Fibroblast of peridontal ligament (primary cell): ENCODE data around the gene ZNF700.
"Not testable (repeated sequence)": the region's sequence is repeated elsewhere in the genome, so short reads cannot be mapped to it uniquely, and the experiment has no call there.

Experiments
- DNase-seq: peaks from one replicate; pipeline ENCODE4 v3.0.0-alpha.2; 2010; ENCODE audit errors: extremely low read depth

ZNF700 gene

DNA sequence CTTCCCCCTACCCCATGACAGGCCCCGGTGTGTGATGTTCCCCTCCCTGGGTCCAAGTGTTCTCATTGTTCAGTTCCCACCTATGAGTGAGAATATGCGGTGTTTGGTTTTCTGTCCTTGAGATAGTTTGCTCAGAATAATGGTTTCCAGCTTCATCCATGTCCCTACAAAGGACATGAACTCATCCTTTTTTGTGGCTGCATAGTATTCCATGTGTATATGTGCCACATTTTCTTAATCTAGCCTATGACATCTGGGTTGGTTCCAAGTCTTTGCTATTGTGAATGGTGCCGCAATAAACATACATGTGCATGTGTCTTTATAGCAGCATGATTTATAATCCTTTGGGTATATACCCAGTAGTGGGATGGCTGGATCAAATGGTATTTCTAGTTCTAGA, 13.5 kb downstream of the ZNF700 start:
- not testable (repeated sequence) for DNase-seq

DNA sequence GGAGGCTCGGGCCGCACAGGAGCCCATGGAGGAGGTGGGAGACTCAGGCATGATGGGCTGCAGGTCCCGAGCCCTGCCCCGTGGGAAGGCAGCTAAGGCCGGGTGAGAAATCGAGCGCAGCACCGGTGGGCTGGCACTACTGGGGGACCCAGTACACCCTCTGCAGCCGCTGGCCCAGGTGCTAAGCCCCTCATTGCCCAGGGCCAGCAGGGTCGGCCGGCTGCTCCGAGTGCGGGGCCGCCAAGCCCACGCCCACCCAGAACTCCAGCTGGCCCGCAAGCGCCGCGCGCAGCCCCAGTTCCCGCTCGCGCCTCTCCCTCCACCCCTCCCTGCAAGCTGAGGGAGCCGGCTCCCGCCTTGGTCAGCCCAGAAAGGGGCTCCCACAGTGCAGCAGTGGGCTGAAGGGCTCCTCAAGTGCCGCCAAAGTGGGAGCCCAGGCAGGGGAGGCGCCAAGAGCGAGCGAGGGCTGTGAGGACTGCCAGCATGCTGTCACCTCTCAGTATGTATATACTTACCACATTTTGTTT, 16.5 kb downstream of the ZNF700 start:
- DNase-seq, result not testable (repeated sequence)

DNA sequence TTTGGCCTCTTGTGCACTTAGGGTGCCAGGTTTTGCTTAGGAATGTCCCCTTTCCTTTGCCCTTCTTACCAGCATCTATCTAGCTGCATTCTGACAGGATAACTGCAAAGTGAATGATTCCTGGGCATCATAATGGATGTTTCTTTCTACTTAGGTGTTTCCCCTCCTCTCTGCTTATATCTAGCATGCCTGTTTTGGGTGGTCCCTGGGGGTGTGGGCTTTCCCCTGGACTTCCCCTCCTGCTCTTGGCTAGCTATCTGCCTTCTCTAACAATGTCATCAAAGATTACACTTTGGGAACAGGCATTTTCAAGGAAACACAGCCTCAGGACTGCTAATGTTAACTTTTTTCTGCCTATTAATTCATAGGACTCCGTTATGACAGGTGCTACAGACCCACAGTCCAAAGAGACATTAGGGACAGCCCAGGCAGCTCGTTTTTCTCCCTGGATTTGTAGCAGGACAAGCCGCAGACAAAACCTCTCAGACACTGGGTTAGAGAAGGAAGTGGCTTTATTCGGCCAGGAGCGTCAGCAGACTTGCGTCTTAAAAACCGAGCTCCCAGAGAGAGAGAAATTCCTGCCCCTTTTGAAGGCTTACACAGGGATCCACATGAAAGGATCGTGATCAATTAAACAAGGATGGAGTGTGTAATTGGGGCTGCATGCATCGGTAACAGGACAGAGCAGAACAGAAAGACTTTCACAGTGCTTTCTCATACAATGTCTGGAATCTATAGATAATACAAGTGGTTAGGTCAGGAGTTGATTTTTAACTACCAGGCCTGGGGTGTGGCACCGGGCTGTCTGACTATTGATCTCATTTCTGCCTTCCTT, 17.3 kb downstream of the ZNF700 start:
- DNase-seq, result no peak

DNA sequence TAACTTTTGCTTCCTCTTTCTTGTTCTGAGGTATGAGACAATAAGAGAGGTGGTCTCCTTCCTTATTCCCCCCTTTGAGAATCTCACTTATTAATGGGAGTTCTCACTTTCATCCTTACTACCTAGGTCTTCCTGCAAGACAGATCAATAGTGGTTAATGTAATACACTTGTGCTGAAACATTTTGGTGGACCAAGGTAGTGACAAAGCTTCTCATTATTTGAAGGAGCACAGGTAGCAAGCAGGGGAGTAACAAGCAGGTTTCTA, 17.9 kb downstream of the ZNF700 start:
- DNase-seq, result no peak

DNA sequence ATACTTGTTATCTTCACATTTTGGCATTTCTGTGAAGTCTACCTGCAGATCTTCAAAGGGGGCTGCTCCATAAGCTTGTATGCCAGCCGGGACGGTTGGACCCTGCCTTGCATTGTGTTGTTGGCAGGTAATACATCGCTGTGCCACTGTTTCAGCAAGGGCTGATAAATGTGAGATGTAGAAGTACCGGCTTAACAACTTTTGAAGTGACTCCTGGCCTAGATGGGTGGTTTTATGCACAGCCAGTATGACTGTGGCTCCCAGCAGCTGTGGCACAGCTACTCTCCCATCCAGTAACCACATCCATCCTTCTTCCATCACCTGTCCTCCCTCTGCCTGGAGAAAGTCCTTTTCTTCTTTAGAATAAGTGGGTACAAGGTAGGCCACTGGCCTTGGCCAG, 19.7 kb downstream of the ZNF700 start:
- DNase-seq, result no peak

DNA sequence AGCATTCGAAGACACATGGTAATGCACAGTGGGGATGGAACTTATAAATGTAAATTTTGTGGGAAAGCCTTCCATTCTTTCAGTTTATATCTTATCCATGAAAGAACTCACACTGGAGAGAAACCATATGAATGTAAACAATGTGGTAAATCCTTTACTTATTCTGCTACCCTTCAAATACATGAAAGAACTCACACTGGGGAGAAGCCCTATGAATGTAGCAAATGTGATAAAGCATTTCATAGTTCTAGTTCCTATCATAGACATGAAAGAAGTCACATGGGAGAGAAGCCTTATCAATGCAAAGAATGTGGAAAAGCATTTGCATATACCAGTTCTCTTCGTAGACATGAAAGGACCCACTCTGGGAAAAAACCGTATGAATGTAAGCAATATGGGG, 23.7 kb downstream of the ZNF700 start:
- DNase-seq, result no peak

DNA sequence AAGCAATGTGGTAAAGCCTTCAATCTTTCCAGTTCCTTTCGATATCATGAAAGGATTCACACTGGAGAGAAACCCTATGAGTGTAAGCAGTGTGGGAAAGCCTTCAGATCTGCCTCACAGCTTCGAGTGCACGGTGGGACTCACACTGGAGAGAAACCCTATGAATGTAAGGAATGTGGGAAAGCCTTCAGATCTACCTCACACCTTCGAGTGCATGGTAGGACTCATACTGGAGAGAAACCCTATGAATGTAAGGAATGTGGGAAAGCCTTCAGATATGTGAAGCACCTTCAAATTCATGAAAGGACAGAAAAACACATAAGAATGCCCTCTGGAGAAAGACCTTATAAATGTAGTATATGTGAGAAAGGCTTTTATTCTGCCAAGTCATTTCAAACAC, 24.3 kb downstream of the ZNF700 start:
- no peak for DNase-seq

DNA sequence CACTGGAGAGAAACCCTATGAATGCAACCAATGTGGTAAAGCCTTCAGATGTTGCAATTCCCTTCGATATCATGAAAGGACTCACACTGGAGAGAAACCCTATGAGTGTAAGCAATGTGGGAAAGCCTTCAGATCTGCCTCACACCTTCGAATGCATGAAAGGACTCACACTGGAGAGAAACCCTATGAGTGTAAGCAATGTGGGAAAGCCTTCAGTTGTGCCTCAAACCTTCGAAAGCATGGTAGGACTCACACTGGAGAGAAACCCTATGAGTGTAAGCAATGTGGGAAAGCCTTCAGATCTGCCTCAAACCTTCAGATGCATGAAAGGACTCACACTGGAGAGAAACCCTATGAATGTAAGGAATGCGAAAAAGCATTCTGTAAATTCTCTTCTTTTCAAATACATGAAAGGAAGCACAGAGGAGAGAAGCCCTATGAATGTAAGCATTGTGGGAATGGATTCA, 24.7 kb downstream of the ZNF700 start:
- DNase-seq, result not testable (repeated sequence)

DNA sequence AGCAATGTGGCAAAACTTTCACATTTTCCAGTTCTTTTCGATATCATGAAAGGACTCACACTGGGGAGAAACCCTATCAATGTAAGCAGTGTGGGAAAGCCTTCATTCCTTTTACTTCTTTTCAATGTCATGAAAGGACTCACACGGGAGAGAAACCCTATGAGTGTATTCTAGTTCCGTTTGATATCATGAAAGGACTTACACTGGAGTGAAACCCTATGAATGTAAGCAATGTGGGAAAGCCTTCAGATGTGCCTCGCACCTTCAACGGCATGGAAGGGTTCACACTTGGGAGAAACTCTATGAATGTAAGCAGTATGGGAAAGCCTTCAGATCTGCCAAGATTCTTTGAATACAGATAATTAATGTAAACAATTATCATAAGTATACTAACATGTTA, 25.4 kb downstream of the ZNF700 start:
- no peak for DNase-seq

DNA sequence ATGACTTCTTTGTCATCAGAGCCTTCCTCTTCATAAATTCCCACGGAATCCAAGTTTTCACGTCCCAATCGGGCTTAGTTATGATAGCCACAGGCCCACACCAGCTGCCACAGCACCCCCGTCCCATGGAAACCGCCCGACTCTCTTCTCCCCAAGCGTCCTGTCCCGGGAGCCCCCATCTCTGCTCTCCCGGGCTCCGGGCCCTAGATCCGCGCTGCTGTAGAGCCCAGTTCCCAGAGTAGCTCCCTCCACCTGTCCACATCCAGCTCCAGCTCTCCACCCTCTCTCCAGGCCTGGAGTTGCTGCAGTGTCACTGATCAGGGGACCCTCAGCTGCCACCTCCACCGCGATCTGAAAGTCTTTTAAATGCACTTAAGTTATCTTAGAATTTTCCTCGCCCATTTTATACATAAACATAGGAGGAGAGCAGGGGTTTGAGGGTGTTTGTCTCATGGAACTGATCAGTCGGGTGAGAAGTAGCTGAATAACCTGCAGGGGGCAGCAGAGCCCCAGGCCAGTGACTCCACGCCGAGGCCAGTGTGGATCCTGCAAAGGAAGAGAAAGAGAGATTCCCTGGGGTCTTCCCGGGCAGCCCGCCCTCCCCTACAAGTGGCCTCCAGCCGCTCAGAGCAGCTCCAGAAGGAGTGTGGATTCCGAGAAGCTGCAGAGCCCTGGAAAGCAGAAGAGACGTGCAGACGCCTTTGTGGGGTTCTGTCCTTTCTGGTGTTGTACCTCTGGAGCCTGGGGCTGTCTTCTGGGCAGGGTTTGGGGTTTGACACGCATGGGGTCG, 38.9 kb downstream of the ZNF700 start:
- DNase-seq, result peak; percentile 85

DNA sequence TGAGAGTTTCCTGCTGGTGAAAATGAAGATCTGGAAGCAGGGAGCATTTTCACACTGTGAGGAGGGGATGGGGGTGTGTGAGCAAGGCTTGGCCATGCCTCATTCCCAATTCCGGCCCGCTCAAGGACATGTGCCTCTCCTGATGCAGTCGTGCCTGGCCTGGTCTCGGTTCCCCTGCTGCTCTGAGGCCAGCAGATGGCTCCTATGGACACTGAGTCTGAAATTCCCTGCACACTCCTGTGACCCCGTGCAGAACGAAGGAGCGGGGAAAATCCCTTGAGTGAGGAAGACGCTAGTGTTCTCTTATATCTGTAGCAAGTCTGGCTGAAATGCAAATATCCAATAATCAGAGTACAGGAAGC, 39.6 kb downstream of the ZNF700 start:
- no peak for DNase-seq

DNA sequence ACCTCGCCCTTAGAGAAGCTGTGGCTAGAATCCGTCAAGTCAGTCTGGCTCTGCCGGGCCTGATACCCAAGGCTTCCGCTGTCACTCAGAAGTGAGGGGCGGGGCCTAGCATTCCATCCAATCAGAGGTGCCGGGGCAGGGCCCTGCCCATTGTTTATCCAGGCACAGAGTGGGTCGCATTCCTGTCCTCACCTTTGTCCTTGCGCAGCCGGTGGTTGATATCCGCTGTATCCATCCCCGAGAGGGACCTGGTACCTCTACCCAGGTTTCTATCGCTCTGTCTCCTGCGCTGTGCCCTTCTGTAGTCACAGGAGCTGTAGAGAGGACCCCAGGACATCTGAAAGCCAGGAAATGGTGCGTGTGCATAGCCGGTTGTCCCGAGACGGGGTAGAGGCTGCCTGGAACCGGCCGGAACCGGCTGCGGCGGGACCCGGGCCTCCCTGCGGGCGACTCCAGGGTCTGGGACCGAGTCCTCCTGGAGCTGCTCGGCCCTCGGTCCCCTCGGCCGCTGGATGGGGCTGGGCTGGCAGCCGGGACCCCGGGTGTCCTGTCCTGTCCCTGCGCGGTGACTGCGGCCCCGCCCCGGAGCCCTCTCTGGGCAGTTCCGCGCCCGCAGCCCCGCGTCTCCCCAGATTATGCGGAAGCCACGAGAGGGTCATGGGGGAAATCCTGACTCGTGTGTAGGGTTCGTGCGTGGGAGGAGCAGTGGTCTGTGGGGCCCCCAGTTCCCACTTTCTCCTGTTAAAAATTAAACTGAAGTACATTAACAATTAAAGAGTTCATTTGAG, 40.1 kb downstream of the ZNF700 start, which contains the start of gene ZNF763:
Gene ZNF763 (plus strand): TSS at position 183 of the 788 bp plus-strand sequence. CDS start 169 bp downstream, at position 352.
- peak; percentile 73 for DNase-seq

DNA sequence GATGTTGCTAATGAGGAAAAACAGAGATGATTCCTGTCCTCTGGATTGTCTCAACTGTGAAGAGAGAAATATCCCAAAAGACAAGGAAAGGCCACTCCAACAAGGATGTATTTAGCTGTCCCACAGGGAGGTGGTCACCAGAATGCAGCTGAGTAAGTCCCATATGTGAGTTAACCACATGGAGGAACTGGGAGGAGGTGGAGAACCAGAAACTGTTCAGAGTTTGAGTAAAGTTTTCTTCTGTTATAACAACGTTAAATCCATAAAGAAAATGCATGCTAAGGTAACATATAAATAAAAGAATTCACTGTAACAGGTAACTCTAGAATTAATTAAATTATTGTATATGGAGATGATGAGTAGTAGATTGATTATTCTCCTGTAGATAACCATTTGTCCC, 45.3 kb downstream of the ZNF700 start:
- no peak for DNase-seq

DNA sequence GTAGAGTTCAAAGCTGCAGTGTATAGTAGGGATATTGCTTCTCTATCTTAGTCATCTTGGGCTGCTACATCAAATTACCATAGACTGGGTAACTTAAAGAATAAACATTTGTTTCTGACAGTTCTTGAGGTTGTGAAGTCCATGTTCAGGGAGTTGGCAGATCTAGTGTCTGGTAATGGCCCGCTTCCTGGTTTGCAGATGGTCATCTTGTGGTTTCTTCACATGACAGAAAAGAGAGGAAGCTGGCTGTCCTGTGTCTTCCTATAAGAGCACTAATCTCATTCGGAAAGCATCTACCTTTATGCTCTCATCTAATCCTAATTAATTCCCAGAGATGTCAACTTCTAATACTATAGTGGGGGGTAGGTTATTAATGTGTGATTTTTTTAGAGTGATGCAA, 46.1 kb downstream of the ZNF700 start:
- DNase-seq, result no peak

DNA sequence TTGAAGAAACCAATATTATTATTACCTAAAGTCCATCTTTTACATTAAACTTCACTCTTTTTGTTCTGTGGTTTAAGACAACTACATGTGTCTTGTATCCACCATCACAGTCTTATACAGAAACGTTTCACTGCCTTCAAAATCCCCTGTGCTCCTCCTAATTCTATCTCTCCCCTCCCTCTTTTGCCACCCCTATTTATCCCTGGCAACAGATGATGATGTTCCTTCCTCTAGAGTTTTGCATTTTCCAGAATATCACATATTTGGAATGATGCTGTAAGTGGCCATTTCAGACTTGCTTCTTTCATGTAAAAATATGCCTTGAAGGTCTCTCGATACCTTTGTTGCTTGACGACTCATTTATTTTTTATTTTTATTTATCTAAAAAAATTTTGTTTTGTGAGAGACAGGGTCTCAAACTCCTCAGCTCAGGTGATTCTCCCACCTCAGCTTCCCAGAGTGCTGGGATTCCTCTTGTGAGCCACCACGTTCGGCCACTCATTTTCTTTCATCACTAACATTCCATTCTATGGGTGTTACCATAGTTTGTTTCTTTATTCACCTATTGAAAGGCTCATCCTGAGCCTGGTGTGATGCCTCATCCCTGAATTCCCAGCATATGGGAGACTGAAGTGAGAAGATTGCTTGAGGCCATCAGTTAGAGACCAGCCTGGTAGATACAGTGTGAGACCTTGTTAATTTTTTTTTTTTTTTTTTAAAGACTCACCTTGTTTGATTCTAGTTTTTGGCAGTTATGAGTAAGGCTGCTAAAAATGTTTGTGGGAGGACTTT, 48.3 kb downstream of the ZNF700 start:
- no peak for DNase-seq

DNA sequence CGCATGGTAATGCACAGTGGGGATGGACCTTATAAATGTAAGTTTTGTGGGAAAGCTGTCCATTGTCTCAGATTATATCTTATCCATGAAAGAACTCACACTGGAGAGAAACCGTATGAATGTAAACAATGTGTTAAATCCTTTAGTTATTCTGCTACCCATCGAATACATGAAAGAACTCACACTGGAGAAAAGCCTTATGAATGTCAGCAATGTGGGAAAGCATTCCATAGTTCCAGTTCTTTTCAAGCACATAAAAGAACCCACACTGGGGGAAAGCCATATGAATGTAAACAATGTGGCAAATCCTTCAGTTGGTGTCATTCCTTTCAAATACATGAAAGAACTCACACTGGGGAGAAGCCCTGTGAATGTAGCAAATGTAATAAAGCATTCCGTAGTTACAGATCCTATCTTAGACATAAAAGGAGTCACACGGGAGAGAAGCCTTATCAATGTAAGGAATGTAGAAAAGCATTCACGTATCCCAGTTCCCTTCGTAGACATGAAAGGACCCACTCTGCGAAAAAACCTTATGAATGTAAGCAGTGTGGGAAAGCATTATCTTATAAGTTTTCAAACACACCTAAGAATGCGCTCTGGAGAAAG, 53.7 kb downstream of the ZNF700 start:
- DNase-seq, result no peak

DNA sequence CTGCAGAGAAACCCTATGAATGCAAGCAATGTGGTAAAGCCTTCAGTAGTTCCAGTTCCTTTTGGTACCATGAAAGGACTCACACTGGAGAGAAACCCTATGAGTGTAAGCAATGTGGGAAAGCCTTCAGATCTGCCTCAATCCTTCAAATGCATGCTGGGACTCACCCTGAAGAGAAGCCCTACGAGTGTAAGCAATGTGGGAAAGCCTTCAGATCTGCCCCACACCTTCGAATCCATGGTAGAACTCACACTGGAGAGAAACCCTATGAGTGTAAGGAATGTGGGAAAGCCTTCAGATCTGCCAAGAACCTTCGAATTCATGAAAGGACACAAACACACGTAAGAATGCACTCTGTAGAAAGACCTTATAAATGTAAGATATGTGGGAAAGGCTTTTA, 54.6 kb downstream of the ZNF700 start:
- DNase-seq, result no peak

DNA sequence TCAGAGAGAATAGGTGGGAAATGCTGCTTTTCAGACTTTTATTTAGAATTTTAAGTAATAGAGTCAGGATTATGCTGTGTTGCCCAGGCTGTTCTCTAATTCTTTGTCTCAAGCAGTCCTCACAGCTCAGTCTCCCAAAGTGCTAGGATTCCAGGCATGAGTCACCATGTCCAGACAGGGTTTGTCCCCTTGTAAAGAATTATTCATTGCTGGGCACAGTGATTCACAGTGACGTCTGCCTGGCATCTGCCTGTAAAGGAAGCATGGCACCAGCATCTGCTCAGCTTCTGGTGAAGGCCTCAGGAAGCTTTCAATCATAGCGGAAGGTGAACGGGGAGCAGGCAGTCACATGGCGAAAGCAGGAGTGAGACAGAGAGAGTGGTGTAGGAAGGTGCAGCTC, 57.6 kb downstream of the ZNF700 start:
- no peak for DNase-seq

DNA sequence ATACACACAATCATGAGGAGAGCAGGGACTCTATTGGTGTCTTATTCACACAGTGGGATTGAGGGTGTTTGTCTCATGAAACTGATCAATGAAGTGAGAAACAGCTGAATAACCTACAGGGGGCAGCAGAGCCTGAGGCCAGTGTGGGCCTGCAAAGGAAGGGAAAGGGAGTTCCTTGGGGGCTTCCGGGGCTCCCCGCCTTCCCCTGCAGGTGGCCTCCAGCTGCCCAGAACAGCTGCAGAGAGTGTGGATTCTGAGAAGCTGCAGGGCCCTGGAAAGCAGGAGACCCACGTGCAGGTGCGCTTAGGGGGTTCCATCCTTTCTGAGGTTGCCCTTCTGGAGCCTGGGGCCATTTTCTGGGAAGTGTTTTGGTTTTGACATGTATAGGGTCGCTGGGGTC, 60.1 kb downstream of the ZNF700 start:
- no peak for DNase-seq

DNA sequence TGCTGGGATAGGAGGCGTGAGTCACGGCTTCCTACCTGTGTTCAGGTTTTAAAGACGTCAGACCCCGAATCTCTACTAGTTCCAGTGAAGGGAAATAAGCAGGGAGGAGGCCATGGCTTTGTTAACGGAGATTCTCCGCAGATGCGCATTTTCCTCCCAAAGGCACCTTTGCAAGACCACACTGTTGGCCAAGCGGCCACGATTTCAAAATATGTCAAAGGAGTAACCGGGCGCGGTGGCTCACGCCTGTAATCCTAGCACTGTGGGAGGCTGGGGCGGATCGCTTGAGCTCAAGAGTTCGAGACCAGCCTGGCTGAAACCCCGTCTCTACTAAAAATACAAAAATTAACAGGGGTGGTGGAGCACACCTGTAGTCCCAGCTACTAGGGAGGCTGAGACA, 61.8 kb downstream of the ZNF700 start:
- no peak for DNase-seq
